Gastrocnemius medialis (tissue), 4 donors: ENCODE results near the gene ECSCR. TPM values are rescaled to one million over a fixed set of nuclear protein-coding genes. Genes with fewer than 3 reads are reported as not detected.
"Not testable (repeated sequence)": the region's sequence is repeated elsewhere in the genome, so short reads cannot be mapped to it uniquely, and the experiment has no call there.

Experiments used
- ATAC-seq, 2 donors: fragments of 150-250 bp; one replicate each; pipeline ENCODE4 v1.9.1; 2016
- DNase-seq, 2 donors: peaks; one replicate each; pipeline ENCODE4 v3.0.0-alpha.2; 2019
- H3K27ac ChIP-seq, 4 donors: fragments of 200-600 bp; sonication (generic); 1 replicate in 1 of 4; 2 replicates in 3 of 4; pipeline ENCODE4 v1.5.1; 2016 to 2018; ENCODE audit warnings: mild to moderate bottlenecking in 2 of 4, moderate library complexity in 1 of 4
- H3K27me3 ChIP-seq, 3 donors: fragments of 200-600 bp; sonication (generic) in 2 of 3; 1 replicate in 1 of 3; 2 replicates in 2 of 3; pipeline versions ENCODE4 v1.5.1 to v1.6.0; 2016 to 2019; ENCODE audit warnings: mild to moderate bottlenecking in 1 of 3, moderate library complexity in 1 of 3
- H3K36me3 ChIP-seq, 2 donors: fragments of 200-600 bp; sonication (generic) in 1 of 2; one replicate each; pipeline ENCODE4 v1.5.1; 2017 to 2018
- H3K4me1 ChIP-seq, 2 donors: fragments of 200-600 bp; sonication (generic) in 1 of 2; one replicate each; pipeline ENCODE4 v1.5.1; 2016 to 2017; ENCODE audit warnings: mild to moderate bottlenecking in 2 of 2
- H3K4me3 ChIP-seq, 4 donors: fragments of 200-600 bp; sonication (generic) in 3 of 4; 1 replicate in 1 of 4; 2 replicates in 3 of 4; pipeline ENCODE4 v1.5.1; 2016 to 2019; ENCODE audit warnings: mild to moderate bottlenecking in 2 of 4
- H3K9me3 ChIP-seq, 3 donors: fragments of 200-600 bp; sonication (generic) in 2 of 3; 1 replicate in 1 of 3; 2 replicates in 2 of 3; pipeline ENCODE4 v1.5.1; 2016 to 2019
- CTCF ChIP-seq, 5 experiments: fragments of 450-650 bp in 3 of 5; fragments of 200-600 bp in 2 of 5; sonication (generic) in 2 of 5; IDR thresholded peaks in 4 of 5; conservative IDR thresholded peaks in 1 of 5; 1 replicate in 4 of 5; 2 replicates in 1 of 5; pipeline ENCODE4 v1.5.1; 2016 to 2019; ENCODE audit warnings: antibody characterized with exemption in 5 of 5, mild to moderate bottlenecking in 3 of 5, moderate library complexity in 3 of 5
- POLR2A ChIP-seq, 2 donors: fragments of 450-650 bp; IDR thresholded peaks; one replicate each; pipeline ENCODE4 v1.6.1; 2017; ENCODE audit warnings: antibody characterized with exemption in 2 of 2, mild to moderate bottlenecking in 2 of 2, moderate library complexity in 2 of 2
- in situ Hi-C, 4 donors: fragments of 200-750 bp; cut with MboI; loops; one replicate each; pipeline versions ENCODE4 v1.15.0 to v1.8.0; 2017; ENCODE audit warnings: low sequenced_read_pairs in 4 of 4
- intact Hi-C: fragments of 100-400 bp; cut with DNase I; formaldehyde crosslinking; loops from one replicate; pipeline ENCODE4 v1.15.1; 2023; ENCODE audit warnings: low total_unique reads
- total RNA-seq, 4 donors: library from RNA; depleted of rRNA; stranded (reverse); fragments of >200 nt; gene quantifications; one replicate each; pipeline versions ENCODE4 v1.1.0 to v1.2.3, GENCODE V29; 2016

The ECSCR gene
- total RNA-seq, 4 donors from 2014 or later: 5.4 to 8.9 (median 6.9) TPM

- H3K27me3 ChIP-seq: no peaks in the 10 kb centered on the region
- H3K4me1 ChIP-seq: peaks cover 58 to 61% of the 10 kb centered on the region in 2 donors
- no peak for ATAC-seq
- in situ Hi-C loops: no loop called here
- H3K27ac ChIP-seq: peak overlapping the region in 3 of 4 donors; percentile 83 to 88 (median 86)
- H3K36me3 ChIP-seq: no peaks in the 10 kb centered on the region
- H3K9me3 ChIP-seq: no peaks in the 10 kb centered on the region
- no peak overlapping the region for H3K4me3 ChIP-seq
- intact Hi-C loops: loop anchor here (10.0 kb wide), 1 partner anchor 272 kb away; no protein-coding TSS in a partner anchor
- no peak for DNase-seq
- no peak for TF ChIP-seq CTCF (IDR thresholded peaks at IDR 0.05 in 4 of 5, conservative IDR thresholded peaks at IDR 0.05 in 1 of 5)
- no peak for TF ChIP-seq POLR2A (IDR thresholded peaks at IDR 0.05)
Observed at GRCh38 chr5:139413153-139413552, 49.4 kb downstream of the ECSCR start.

GRCh38 chr5:139410993-139411828 lies 51.3 kb downstream of the ECSCR start:
- peak overlapping the region; percentile 63 to 80 (median 70) for H3K27ac ChIP-seq
- no peak overlapping the region for H3K4me3 ChIP-seq
- peaks cover 41 to 45% of the 10 kb centered on the region in 2 donors for H3K4me1 ChIP-seq
- no peaks in the 10 kb centered on the region for H3K27me3 ChIP-seq
- in situ Hi-C loops (no loop called here), intact Hi-C loops (loop anchor here (10.0 kb wide), 1 partner anchor 274 kb away; no protein-coding TSS in a partner anchor)
- no peaks in the 10 kb centered on the region for H3K36me3 ChIP-seq
- no peaks in the 10 kb centered on the region for H3K9me3 ChIP-seq
- no peak for ATAC-seq
- DNase-seq: no peak
- TF ChIP-seq POLR2A (IDR thresholded peaks at IDR 0.05): no peak
- TF ChIP-seq CTCF (IDR thresholded peaks at IDR 0.05 in 4 of 5, conservative IDR thresholded peaks at IDR 0.05 in 1 of 5): no peak

GRCh38 chr5:139410121-139410992 lies 52.2 kb downstream of the ECSCR start:
- TF ChIP-seq POLR2A (IDR thresholded peaks at IDR 0.05) (no peak), CTCF (IDR thresholded peaks at IDR 0.05 in 4 of 5, conservative IDR thresholded peaks at IDR 0.05 in 1 of 5) (no peak)
- DNase-seq (peak in 1 of 2 donors; percentile 64), ATAC-seq (peak in 1 of 2 donors; percentile 20)
- in situ Hi-C loops (no loop called here), intact Hi-C loops (loop anchor here (10.0 kb wide), 1 partner anchor 274 kb away; no protein-coding TSS in a partner anchor)
- Histone ChIP-seq H3K4me1 (peaks cover 32 to 36% of the 10 kb centered on the region in 2 donors), H3K27ac (peak overlapping the region; percentile 63 to 80 (median 70)), H3K27me3 (no peaks in the 10 kb centered on the region), H3K36me3 (no peaks in the 10 kb centered on the region), H3K4me3 (no peak overlapping the region), H3K9me3 (no peaks in the 10 kb centered on the region)

GRCh38 chr5:139409116-139409515 lies 53.4 kb downstream of the ECSCR start:
- intact Hi-C loops, ATAC-seq, H3K4me3 ChIP-seq, in situ Hi-C loops, DNase-seq, H3K36me3 ChIP-seq, H3K9me3 ChIP-seq, H3K27me3 ChIP-seq: not testable (repeated sequence)
- Histone ChIP-seq H3K4me1 (peaks cover 26 to 29% of the 10 kb centered on the region in 2 donors), H3K27ac (peak overlapping the region in 3 of 4 donors; percentile 22 to 80 (median 66))
